ENCODE measurements around the gene RNLS.
A peak's percentile ranks its signal among the peaks of the same experiment; 100 is the strongest.

Gene RNLS

DNA sequence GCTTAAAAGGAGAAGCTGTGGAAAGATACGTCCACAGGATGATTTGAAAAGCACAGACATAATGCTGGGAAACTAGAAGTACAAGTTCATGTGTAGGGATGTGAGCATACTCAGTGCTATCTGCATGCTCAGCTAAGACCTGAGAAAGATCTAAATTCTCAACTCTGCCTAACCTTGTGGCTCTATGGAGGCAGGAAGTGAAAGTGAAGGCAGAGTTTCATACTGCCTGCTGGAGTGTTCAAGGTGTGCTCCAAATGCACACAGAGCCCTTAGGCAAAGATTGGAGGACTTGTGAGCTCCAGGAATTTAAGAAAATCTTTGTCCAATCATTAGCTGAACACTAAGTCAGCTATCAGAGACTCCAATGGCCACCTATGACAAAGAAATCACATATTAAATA lies 190.9 kb downstream of the RNLS start:
- H3K9ac ChIP-seq (ENCODE audit: low read length) = peak overlapping the region; percentile 51
- H3K27ac ChIP-seq (ENCODE audit: low read depth, low read length) = peak overlapping the region; percentile 98

DNA sequence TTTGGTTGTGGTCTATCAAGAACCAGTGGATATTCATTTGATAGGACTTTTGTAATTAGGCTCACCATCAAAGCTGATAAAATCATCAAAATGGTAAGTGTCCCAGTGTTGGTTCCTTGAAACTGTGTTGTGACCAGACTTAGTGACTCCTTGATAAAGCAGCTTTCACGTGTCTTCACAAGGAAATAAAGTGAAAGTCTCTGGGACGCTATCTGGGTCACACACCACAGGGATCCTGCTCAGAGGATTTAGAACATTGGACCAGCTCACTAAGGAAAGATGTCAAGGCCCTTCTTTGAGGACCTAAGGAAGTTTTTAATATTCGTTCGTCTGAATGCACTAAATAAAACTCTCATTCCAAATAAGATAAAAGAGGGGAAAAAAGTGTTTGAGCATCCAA lies 193.1 kb downstream of the RNLS start:
- H3K79me2 ChIP-seq (ENCODE audit: insufficient read depth, low read length) = no peaks in the 10 kb centered on the region
- peak overlapping the region; percentile 98 for H3K27ac ChIP-seq (ENCODE audit: low read depth, low read length)
- no peak for TF ChIP-seq CTCF (IDR thresholded peaks at IDR 0.05; ENCODE audit: insufficient read depth, low read length, poor library complexity, severe bottlenecking)
- TF ChIP-seq EZH2phosphoT487 (conservative IDR thresholded peaks at IDR 0.05; ENCODE audit: low read length) = no peak
- no peaks in the 10 kb centered on the region for H3K27me3 ChIP-seq (ENCODE audit: low read length)
- peak overlapping the region; percentile 93 for H3K4me2 ChIP-seq (ENCODE audit: low read depth, low read length, poor library complexity, severe bottlenecking)
- H3K36me3 ChIP-seq (ENCODE audit: low read length) = no peaks in the 10 kb centered on the region
- H3K4me3 ChIP-seq (ENCODE audit: insufficient read depth, low read length, poor library complexity, severe bottlenecking) = peak overlapping the region; percentile 1
- no peaks in the 10 kb centered on the region for H3K9me2 ChIP-seq (replicated peaks; ENCODE audit: insufficient read depth, low read length)
- H3K9me3 ChIP-seq (ENCODE audit: insufficient read depth, low read length) = no peaks in the 10 kb centered on the region
- H2AFZ ChIP-seq (ENCODE audit: low read depth, low read length, severe bottlenecking) = peak overlapping the region; percentile 64
- peak overlapping the region; percentile 65 for H3K9ac ChIP-seq (ENCODE audit: low read length)
- peaks cover 48% of the 10 kb centered on the region for H3F3A ChIP-seq (ENCODE audit: insufficient read depth)
- H4K20me1 ChIP-seq (ENCODE audit: low read depth, low read length) = no peaks in the 10 kb centered on the region

More for the DNA sequence above, 190.9 kb downstream of the RNLS start:
- peak overlapping the region; percentile 17 for H3K4me3 ChIP-seq (ENCODE audit: insufficient read depth, low read length, poor library complexity, severe bottlenecking)
- H3K27me3 ChIP-seq (ENCODE audit: low read length) = no peaks in the 10 kb centered on the region
- H3K9me3 ChIP-seq (ENCODE audit: insufficient read depth, low read length) = peaks cover 10% of the 10 kb centered on the region; the same call in 1 of the 2 replicates
- 0 out of 2 replicates have a peak, but pooled peaks cover 2% of the 10 kb centered on the region for H3K36me3 ChIP-seq (ENCODE audit: low read length)
- H4K20me1 ChIP-seq (ENCODE audit: low read depth, low read length) = no peaks in the 10 kb centered on the region
- H3K4me2 ChIP-seq (ENCODE audit: low read depth, low read length, poor library complexity, severe bottlenecking) = peak overlapping the region; percentile 60
- peak overlapping the region; percentile 66 for H2AFZ ChIP-seq (ENCODE audit: low read depth, low read length, severe bottlenecking)
- H3F3A ChIP-seq (ENCODE audit: insufficient read depth) = peaks cover 30% of the 10 kb centered on the region
- H3K79me2 ChIP-seq (ENCODE audit: insufficient read depth, low read length) = no peaks in the 10 kb centered on the region
- no peak for TF ChIP-seq EZH2phosphoT487 (conservative IDR thresholded peaks at IDR 0.05; ENCODE audit: low read length)
- TF ChIP-seq CTCF (IDR thresholded peaks at IDR 0.05; ENCODE audit: insufficient read depth, low read length, poor library complexity, severe bottlenecking) = no peak
- H3K9me2 ChIP-seq (replicated peaks; ENCODE audit: insufficient read depth, low read length) = no peaks in the 10 kb centered on the region

DNA sequence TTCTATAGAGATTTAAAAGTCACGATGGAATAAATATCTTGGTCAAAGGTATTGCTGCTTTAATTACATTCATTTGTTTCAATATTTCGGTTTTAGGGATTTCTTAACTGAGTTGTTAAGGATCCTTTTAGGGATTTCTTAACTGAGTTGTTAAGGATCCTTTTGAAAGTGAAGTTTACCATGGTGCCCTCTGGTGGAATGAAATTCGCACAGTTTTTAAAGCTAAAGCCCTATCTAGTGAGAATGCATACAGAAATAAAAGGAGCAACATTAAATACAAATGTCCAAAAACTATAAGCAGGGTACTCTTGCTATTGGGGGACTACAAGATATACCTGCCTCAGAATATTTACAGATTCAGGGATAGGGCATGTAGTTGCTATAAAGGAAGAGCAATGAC lies 193.7 kb downstream of the RNLS start:
- Histone ChIP-seq H3K9me2 (replicated peaks; ENCODE audit: insufficient read depth, low read length) (no peaks in the 10 kb centered on the region), H3K36me3 (ENCODE audit: low read length) (no peaks in the 10 kb centered on the region), H3K79me2 (ENCODE audit: insufficient read depth, low read length) (no peaks in the 10 kb centered on the region), H3K27me3 (ENCODE audit: low read length) (no peaks in the 10 kb centered on the region), H3K9ac (ENCODE audit: low read length) (peak overlapping the region; percentile 65), H3F3A (ENCODE audit: insufficient read depth) (peaks cover 54% of the 10 kb centered on the region), H3K27ac (ENCODE audit: low read depth, low read length) (peak overlapping the region; percentile 98), H3K4me3 (ENCODE audit: insufficient read depth, low read length, poor library complexity, severe bottlenecking) (no peak overlapping the region), H4K20me1 (ENCODE audit: low read depth, low read length) (no peaks in the 10 kb centered on the region), H3K4me2 (ENCODE audit: low read depth, low read length, poor library complexity, severe bottlenecking) (peak overlapping the region; percentile 93), H2AFZ (ENCODE audit: low read depth, low read length, severe bottlenecking) (peak overlapping the region; percentile 66), H3K9me3 (ENCODE audit: insufficient read depth, low read length) (no peaks in the 10 kb centered on the region)
- no peak for TF ChIP-seq EZH2phosphoT487 (conservative IDR thresholded peaks at IDR 0.05; ENCODE audit: low read length)
- peak; percentile 88 for TF ChIP-seq CTCF (IDR thresholded peaks at IDR 0.05; ENCODE audit: insufficient read depth, low read length, poor library complexity, severe bottlenecking)
